Astrocyte of the cerebellum (primary cell): Measurements from ENCODE around the gene TSHZ2.

Source experiments
- DNase-seq: peaks from one replicate; pipeline ENCODE4 v3.0.0-alpha.2; 2011; ENCODE audit warnings: low read depth
- H3K4me3 ChIP-seq: 2 replicates; pipeline ENCODE4 v1.5.1; 2011; ENCODE audit warnings: mild to moderate bottlenecking, low read depth, low read length, moderate library complexity
- CTCF ChIP-seq: IDR thresholded peaks from 2 replicates; pipeline ENCODE4 v1.5.1; 2012; ENCODE audit warnings: low read length, low read depth, moderate library complexity, mild to moderate bottlenecking; ENCODE audit errors: missing control alignments
- in situ Hi-C: cut with HindIII; loops from 2 replicates; pipeline ENCODE4 v1.10.0; 2017; ENCODE audit warnings: low sequenced_read_pairs

The TSHZ2 gene

GRCh38 chr20:53330601-53331140 lies 358.5 kb downstream of the TSHZ2 start:
- in situ Hi-C loops = no loop called here
- no peak for TF ChIP-seq CTCF
- DNase-seq = no peak
- no peak overlapping the region for H3K4me3 ChIP-seq

- DNase-seq = peak; percentile 3
- no peak overlapping the region for H3K4me3 ChIP-seq
- in situ Hi-C loops = no loop called here
- no peak for TF ChIP-seq CTCF
These were observed 359.2 kb downstream of the TSHZ2 start for GRCh38 chr20:53331151-53331973.

GRCh38 chr20:53332022-53332837 lies 360.1 kb downstream of the TSHZ2 start:
- no peak for TF ChIP-seq CTCF
- no peak for DNase-seq
- in situ Hi-C loops = no loop called here

GRCh38 chr20:53334861-53335260 lies 362.7 kb downstream of the TSHZ2 start:
- no peak for DNase-seq
- no peak for TF ChIP-seq CTCF
- in situ Hi-C loops = no loop called here

More at GRCh38 chr20:53332022-53332837, 360.1 kb downstream of the TSHZ2 start:
- H3K4me3 ChIP-seq = no peak overlapping the region

GRCh38 chr20:53335555-53335954 lies 363.4 kb downstream of the TSHZ2 start:
- H3K4me3 ChIP-seq = no peak overlapping the region
- in situ Hi-C loops = no loop called here
- no peak for DNase-seq
- no peak for TF ChIP-seq CTCF

More at GRCh38 chr20:53334861-53335260, 362.7 kb downstream of the TSHZ2 start:
- H3K4me3 ChIP-seq = no peak overlapping the region

GRCh38 chr20:53336892-53337291 lies 364.7 kb downstream of the TSHZ2 start:
- no peak overlapping the region for H3K4me3 ChIP-seq
- no peak for DNase-seq
- TF ChIP-seq CTCF = no peak
- in situ Hi-C loops = no loop called here
